Activated CD4-positive, alpha-beta T cell treated with anti-CD3 and anti-CD28 coated beads, Interleukin-2, amount 10 ng/mL, durations not matched to agents 7 days and 5 days (primary cell): ENCODE data around the gene PPP3R2. TPM values are rescaled to one million over a fixed set of nuclear protein-coding genes. Genes with fewer than 3 reads are reported as not detected.
"Not testable (repeated sequence)": the region's sequence is repeated elsewhere in the genome, so short reads cannot be mapped to it uniquely, and the experiment has no call there.

Experiments
- CTCF ChIA-PET: fragments of 350-600 bp; sonication (Branson Sonifier 250); formaldehyde crosslinking; loops from one replicate; lab custom pipeline; 2021; ENCODE audit warnings: antibody characterized with exemption; lab: Charles Lee
- POLR2A ChIA-PET: fragments of 350-600 bp; sonication (Branson Sonifier 250); formaldehyde crosslinking; loops from one replicate; lab custom pipeline; 2021; ENCODE audit warnings: antibody characterized with exemption; lab: Charles Lee
- DNase-seq: peaks from one replicate; pipeline ENCODE4 v3.0.0-alpha.2; 2020
- H3K27ac Mint-ChIP-seq: one replicate; pipeline ENCODE4 v1.8.0; 2021; ENCODE audit warnings: mild to moderate bottlenecking, moderate library complexity, mixed read lengths
- H3K27me3 Mint-ChIP-seq: one replicate; pipeline ENCODE4 v1.8.0; 2021; ENCODE audit warnings: mixed read lengths
- H3K36me3 Mint-ChIP-seq: one replicate; pipeline ENCODE4 v1.8.0; 2021; ENCODE audit warnings: low read depth, mixed read lengths
- H3K4me1 Mint-ChIP-seq: one replicate; pipeline ENCODE4 v1.8.0; 2021; ENCODE audit warnings: mixed read lengths
- H3K4me3 Mint-ChIP-seq: one replicate; pipeline ENCODE4 v1.8.0; 2021; ENCODE audit warnings: mild to moderate bottlenecking, moderate library complexity, mixed read lengths
- H3K9me3 Mint-ChIP-seq: one replicate; pipeline ENCODE4 v1.8.0; 2021; ENCODE audit warnings: mixed read lengths
- total RNA-seq, 2 experiments: library from RNA; stranded (reverse); gene quantifications; one replicate each; pipeline ENCODE4 v1.2.3, GENCODE V29; 2021

PPP3R2 gene
- total RNA-seq, 2 experiments from 2014 or later = not detected

- ChIA-PET POLR2A (no interaction called here), CTCF (no interaction called here)
These were observed 33.0 kb downstream of the PPP3R2 start for GRCh38 chr9:101561740-101562139.

GRCh38 chr9:101549472-101550098, 45.2 kb downstream of the PPP3R2 start:
- POLR2A ChIA-PET, H3K9me3 Mint-ChIP-seq, H3K4me3 Mint-ChIP-seq, H3K27ac Mint-ChIP-seq, H3K4me1 Mint-ChIP-seq, H3K27me3 Mint-ChIP-seq, DNase-seq, CTCF ChIA-PET: not testable (repeated sequence)
- H3K36me3 Mint-ChIP-seq = peaks cover 72% of the 10 kb centered on the region

More at GRCh38 chr9:101561740-101562139, 33.0 kb downstream of the PPP3R2 start:
- Mint-ChIP-seq H3K27ac (no peak overlapping the region), H3K36me3 (peaks cover 86% of the 10 kb centered on the region), H3K4me1 (peaks cover 15% of the 10 kb centered on the region), H3K4me3 (no peak overlapping the region), H3K27me3 (no peaks in the 10 kb centered on the region), H3K9me3 (peaks cover 9% of the 10 kb centered on the region)
- no peak for DNase-seq

DNA sequence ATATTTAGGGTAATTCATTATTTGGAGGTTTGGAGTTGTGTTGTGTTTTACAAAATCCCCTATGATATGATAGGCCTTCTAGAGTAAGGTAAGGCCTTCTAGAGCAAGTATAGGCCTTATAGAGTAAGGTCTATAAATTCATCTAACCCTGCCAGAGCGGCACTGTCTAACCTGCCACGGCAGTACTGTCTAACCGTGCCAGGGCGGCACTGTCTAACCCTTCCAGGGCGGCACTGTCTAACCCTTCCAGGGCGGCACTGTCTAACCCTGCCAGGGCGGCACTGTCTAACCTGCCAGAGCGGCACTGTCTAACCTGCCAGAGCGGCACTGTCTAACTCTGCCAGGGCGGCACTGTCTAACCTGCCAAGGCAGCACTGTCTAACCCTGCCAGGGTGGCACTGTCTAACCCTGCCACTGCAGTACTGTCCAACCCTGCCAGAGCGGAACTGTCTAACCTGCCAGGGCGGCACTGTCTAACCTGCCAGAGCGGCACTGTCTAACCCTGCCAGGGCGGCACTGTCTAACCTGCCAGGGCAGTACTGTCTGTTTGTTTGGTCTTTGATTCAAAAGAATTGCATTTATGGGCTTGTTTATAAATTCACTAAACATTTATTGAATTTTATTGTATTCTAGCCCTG, 51.6 kb downstream of the PPP3R2 start:
- CTCF ChIA-PET = interaction anchor here (1.4 kb wide), 1 partner anchor 9 kb away, joined by 3 read pairs; no protein-coding TSS in a partner anchor
- Mint-ChIP-seq H3K4me1 (no peaks in the 10 kb centered on the region), H3K27me3 (no peaks in the 10 kb centered on the region), H3K36me3 (peaks cover 39% of the 10 kb centered on the region), H3K9me3 (no peaks in the 10 kb centered on the region), H3K27ac (no peak overlapping the region), H3K4me3 (no peak overlapping the region)
- POLR2A ChIA-PET = no interaction called here
- no peak for DNase-seq

Other genes starting within 250 kb of the PPP3R2 start
- under 1 TPM in 1 of 2 experiments, not detected in 1; 0.07 TPM for gene BAAT, start 210.0 kb downstream of the PPP3R2 start, total RNA-seq
- gene MRPL50, start 196.4 kb downstream of the PPP3R2 start, total RNA-seq = 10 to 100 TPM; 10.2 to 11.7 TPM
- gene ZNF189, start 196.1 kb downstream of the PPP3R2 start, total RNA-seq = 10 to 100 TPM; 11.4 to 12.9 TPM
- gene ALDOB, start 159.2 kb downstream of the PPP3R2 start, total RNA-seq = not detected
- gene RNF20, start 61.1 kb downstream of the PPP3R2 start, total RNA-seq = 10 to 100 TPM; 49.4 to 52.4 TPM
- not detected for gene GRIN3A, start 143.7 kb upstream of the PPP3R2 start, total RNA-seq